Fibroblast of gingiva (primary cell): ENCODE data around the gene RPS10.
A peak's percentile ranks its signal among the peaks of the same experiment; 100 is the strongest.
"Not testable (repeated sequence)": the region's sequence is repeated elsewhere in the genome, so short reads cannot be mapped to it uniquely, and the experiment has no call there.

Experiments used
- DNase-seq: peaks from one replicate; pipeline ENCODE4 v3.0.0-alpha.2; 2011; ENCODE audit warnings: low read depth

RPS10 gene

GRCh38 chr6:34447910-34448309 lies 22.0 kb upstream of the RPS10 start:
- no peak for DNase-seq

- DNase-seq, result no peak
These were observed 21.5 kb upstream of the RPS10 start for GRCh38 chr6:34447386-34447785.

GRCh38 chr6:34445313-34445860 lies 19.5 kb upstream of the RPS10 start:
- DNase-seq, result no peak

GRCh38 chr6:34441526-34441925 lies 15.7 kb upstream of the RPS10 start:
- DNase-seq, result no peak

GRCh38 chr6:34439442-34439841 lies 13.6 kb upstream of the RPS10 start:
- no peak for DNase-seq

GRCh38 chr6:34438705-34439104 lies 12.8 kb upstream of the RPS10 start:
- no peak for DNase-seq

- no peak for DNase-seq
These were observed 11.7 kb upstream of the RPS10 start for GRCh38 chr6:34437644-34437970.

- no peak for DNase-seq
These were observed 11.2 kb upstream of the RPS10 start for GRCh38 chr6:34436803-34437643.

GRCh38 chr6:34435916-34436315 lies 10.0 kb upstream of the RPS10 start:
- no peak for DNase-seq

GRCh38 chr6:34425132-34425497 lies 754 bp downstream of the RPS10 start:
- no peak for DNase-seq

GRCh38 chr6:34424200-34425131 lies 1.4 kb downstream of the RPS10 start:
- no peak for DNase-seq

GRCh38 chr6:34423254-34423653 lies 2.6 kb downstream of the RPS10 start:
- DNase-seq, result no peak

- DNase-seq, result no peak
These were observed 7.5 kb downstream of the RPS10 start for GRCh38 chr6:34418367-34418766.

- no peak for DNase-seq
These were observed 8.9 kb downstream of the RPS10 start for GRCh38 chr6:34416877-34417371.

- peak; percentile 83 for DNase-seq
These were observed 10.6 kb downstream of the RPS10 start for GRCh38 chr6:34414999-34415858.

GRCh38 chr6:34412643-34413214 lies 13.1 kb downstream of the RPS10 start:
- DNase-seq, result no peak

- no peak for DNase-seq
These were observed 13.9 kb downstream of the RPS10 start for GRCh38 chr6:34412016-34412415.

GRCh38 chr6:34407915-34408314 lies 18.0 kb downstream of the RPS10 start:
- DNase-seq, result not testable (repeated sequence)

- no peak for DNase-seq
These were observed 29.4 kb downstream of the RPS10 start for GRCh38 chr6:34396518-34396917.

- no peak for DNase-seq
These were observed 31.9 kb downstream of the RPS10 start for GRCh38 chr6:34393966-34394305.

GRCh38 chr6:34393191-34393965 lies 32.5 kb downstream of the RPS10 start:
- no peak for DNase-seq
